T-helper 1 cell (primary cell): ENCODE measurements around the gene SRCIN1.

ENCODE experiments used
- DNase-seq, 5 donors: peaks; one replicate each; pipeline ENCODE4 v3.0.0-alpha.2; 2012 to 2020

SRCIN1 gene

DNA sequence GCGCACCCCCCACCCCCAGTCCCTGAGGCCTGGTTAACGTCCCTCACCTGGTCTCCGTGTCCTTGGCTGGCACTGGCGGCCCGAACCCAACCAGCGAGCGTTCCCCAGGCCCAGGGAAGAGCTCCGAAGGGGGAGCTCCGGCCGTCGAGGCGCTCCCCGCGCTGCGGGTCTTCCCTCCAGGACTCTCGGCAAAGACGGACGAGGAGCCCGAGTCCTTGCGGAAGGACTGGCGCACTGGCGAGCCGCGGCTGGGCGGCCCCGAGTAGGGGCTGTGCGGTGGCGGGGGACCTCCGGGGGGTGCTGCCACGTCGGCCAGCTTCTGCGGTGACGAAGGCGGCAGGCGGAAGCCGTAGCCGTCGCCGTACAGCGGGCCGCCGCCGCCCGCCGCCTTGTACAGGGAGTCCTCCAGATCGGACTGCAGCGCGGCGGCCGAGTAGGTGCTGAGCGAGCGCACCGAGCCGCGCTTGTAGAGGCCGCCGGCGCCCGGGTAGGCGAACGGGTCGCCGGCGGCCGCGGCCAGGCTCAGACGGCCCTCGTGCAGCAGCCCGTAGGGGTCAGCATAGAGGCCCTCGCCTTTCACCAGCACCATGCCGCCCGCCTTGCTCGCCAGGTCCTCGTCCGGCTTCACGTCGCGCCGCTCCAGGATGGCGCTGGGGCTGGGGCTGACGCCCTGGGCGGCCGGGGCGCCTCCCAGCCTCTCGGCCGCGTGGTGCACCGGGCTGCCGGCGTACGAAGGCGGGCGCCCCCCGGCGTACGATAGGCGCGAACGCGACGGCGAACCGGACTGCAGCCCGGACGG is 44.1 kb downstream of the SRCIN1 start:
- DNase-seq = no peak

DNA sequence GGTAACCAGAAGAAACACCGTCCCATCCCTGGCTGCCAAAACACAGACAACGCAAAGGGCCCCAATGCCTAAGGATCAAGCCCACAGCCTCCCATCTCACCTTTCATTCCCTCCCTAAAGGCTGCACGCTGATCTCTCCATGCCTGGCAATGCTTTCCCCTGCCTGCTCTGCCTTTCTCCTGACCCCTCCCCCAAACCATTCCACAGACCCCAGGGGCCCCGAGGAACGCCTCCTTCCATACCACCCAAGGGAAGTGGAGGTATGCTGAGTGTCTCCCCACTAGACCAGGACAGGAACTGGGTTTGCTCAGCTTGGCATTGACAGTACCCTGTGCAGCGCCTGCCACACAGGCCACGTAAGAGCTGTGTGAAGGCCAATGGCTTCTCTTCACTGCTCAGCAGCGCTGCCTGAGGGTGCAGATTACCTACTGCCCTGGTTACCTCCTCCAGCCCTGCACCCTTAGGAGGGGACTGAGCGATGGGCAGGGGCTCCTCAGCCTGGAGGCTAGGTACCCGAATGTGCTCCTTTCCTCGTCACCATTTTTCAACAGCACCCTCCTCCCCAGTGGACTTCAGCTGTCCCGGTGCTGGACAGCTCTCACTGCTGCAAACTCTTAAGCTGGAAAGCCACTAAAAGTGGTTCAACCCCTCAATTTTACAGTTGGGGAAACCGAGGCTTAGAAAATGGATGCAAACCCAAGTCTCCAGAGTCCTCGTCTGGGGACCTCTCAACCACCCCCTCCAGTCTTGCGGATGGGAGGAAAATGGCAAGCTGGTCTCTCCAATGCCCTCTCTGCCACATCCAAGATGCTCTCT is 45.0 kb downstream of the SRCIN1 start:
- DNase-seq = no peak

DNA sequence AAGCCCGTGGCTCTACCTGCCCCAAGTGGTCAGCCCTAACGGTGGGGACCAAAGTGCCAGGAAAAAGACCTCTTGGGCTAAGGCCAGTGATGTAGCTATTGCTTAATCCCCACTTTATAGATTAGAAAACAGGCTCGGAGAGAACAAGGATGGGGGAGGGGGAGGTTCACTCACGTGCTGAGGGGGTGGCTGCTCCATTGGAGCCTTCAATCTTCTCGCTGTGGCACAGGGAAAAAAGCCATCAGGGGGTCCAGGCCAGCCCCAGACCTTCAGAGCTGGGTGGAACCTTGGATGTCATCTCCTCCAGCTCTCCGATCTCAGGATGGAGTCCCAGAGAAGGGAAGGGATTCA is 45.9 kb downstream of the SRCIN1 start:
- no peak for DNase-seq

DNA sequence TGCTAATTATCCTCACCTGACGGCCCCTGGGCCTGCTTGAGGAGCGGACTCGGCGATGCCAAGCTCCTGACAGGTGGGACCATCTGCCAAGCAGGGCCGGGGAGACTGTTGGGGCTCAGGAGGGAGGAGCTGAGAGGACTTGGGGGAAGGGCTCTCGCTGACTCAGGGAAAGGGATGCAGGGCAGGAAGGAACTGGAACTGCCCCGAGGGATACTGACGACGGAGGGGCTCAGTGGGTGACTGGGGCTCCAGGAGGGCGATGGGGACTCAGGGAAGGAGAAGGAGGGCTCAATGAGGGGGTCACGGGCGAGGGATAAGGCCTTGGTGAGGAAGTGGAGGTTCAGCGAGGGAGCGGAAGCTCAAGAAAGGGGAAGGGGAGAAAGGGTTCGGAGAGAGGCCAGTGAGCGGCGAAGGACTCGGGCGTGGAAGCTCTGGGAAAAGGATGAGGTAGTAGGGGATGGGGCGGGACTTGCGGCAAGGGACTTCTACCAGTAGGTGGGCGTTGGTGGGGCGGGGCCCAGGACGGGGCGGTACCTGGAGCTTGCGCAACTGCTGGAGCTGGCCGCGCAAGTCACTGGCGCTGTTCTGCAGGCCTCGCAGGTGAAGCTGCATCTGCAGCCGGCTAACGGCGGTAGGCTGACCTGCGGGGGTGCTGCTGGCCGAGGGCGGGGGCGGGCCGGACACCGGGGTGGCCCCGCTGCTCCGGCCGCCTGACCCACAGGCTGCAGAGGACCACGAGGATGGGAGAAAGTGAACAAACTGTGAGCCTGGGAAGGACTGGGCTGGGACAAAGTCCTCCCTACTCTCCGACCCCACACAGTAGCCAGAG is 46.5 kb downstream of the SRCIN1 start:
- peak; percentile 79 to 89 (median 82) for DNase-seq

DNA sequence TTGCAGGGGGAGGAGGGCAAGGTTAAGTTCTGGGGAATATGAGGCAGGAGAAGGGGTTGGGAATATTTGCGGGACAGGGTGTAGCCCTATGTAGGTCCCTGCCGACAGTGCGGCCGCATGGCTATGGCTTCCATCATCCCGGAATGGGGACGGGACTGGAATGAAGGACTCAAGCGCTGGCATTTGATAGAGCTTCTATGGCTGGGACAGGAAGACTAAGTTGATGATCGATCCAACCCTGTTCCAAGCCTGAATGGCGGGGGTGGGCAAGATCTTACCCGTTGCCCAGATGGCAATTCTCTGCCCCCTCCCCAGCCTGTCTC is 47.1 kb downstream of the SRCIN1 start:
- no peak for DNase-seq

DNA sequence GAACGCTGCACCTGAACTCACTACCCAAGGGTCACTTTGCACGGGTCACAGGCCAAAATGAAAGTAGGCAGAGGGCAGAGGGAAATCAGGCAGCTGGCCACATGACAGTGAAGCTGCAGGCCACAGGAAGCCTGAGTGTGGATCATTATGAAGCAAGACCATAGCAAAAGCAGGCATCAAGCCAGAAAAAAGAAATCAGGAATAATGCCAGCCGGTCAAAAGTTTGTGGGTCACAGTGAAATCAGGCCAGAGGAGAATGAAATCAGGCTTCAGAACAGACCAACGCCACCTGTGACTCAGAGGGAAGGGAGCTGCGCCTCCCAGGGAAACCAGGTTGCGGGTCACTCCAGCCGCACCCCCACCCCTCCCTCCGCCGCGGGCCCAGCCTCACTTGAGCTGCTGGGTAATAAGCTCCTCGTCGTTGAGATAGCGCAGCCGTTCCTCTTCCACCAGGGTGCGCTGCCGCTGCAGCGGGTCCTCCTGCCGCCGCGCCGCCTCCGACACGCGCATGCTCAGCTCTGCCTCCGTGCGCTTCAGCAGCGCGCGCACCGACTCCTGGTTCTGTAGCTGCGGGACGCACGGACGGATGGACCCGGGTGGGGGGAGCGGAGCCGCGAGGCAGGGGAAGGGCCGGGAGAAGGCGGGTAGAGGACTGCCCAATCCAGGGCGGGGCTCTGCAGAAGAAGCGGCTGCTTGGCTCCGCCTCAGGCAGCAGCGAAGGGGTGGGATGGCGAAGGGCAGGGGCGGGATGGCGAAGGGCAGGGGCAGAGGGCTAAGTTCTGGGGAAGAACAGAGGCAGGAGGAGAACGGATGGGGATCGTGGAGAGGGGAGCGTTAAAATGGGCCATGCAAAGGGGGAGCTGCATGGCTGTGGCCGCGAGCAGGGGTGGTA is 47.7 kb downstream of the SRCIN1 start:
- DNase-seq = peak; percentile 79 to 91 (median 85)

DNA sequence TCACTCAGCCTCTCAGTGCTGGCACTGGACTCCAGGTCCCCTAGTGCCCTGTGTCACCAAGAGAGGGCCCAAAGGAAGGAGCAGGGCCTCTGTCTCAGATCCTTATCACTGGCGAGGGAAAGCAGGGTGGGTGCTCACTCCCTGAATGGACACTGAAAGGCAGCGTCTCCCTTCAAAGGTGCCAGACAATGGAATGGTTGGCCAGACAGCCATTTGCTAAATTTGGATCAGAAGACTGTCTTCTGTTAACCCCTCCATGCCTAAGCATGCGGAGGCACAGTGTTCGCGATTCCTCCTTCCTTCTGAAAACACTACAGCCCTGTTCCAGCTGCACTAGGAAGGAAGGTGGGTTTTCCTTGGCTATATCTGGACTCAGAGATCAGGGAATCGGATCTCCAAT is 48.4 kb downstream of the SRCIN1 start:
- no peak for DNase-seq

DNA sequence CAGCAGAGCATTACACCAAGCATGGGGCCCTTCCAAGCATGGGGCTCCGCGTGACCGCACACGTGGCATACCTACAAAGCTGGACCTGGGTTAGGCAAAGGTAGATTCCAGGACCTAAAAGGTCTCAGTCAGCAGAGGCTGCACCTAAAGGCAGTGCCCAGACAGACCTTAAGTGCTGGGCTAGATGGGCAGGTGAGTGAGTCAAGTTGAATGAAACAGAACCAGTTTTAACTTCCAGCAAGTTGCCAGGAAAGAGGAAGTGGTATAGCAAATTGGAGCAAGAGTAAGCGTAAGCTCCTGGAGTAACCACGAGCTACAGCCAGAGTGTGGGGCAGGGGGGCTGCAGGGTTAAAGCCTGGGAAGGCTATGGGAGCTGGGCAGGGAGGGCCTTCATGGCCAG is 49.5 kb downstream of the SRCIN1 start:
- DNase-seq = no peak

DNA sequence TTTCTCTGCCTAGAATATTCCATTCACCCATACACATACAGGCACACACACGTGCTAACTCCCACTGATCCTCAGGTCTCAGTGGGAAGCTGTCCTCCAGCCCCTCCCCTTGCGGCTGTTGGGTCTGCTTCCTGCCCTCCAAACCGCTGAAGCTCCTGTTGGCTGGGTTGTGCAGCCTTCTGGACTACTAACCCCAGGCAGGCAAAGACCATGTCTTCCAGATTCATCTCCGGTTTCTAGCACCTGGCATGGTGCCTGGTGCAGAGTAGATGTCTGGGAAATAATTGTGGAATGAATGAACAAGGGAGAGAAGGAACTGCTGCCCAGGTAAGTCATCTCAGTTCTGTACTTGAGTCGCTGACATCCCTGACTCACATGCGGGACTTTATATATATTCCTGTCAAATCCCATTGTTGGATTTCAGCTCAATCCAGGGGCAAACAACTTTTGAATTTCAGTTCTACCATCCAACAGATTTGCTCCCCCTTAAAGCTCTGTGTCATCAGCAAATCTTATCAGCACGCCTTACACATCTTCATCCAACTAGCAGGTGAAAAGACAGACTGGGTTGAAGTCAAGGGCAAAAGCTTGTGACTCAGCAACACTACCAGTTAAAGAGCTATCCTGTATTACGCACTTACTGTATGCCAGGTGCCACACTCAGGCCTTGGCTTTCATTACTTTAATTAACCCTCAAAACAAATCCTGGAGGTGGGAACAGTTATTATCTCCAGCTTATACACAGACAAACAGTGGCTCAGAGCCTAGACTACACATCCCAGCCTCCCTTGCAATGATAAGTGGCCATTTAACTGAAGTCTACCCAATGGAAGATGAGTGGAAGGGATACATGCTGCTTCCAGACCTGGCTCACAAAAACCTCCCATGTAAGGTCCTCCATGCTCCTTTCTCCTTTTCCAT is 51.1 kb downstream of the SRCIN1 start:
- no peak for DNase-seq

DNA sequence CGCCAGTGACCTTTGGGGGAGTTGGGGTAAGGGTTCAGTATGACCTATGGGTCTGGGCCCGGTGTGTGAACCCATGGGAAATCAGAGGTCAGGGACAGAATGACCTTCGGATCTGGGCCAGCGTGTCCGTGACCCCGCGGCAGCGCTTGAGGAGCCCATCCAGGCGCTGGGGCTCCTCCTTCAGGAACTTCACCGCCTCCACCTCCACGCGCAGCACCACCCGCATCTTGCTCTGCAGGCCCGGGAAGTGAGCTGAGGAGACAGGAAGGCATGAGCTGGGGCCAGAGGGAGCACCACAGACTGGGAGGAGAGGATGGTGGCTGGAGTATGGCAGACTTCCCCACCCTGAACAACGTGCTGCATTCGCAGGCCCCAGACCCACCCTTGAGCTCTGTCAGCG is 53.4 kb downstream of the SRCIN1 start:
- DNase-seq = no peak

DNA sequence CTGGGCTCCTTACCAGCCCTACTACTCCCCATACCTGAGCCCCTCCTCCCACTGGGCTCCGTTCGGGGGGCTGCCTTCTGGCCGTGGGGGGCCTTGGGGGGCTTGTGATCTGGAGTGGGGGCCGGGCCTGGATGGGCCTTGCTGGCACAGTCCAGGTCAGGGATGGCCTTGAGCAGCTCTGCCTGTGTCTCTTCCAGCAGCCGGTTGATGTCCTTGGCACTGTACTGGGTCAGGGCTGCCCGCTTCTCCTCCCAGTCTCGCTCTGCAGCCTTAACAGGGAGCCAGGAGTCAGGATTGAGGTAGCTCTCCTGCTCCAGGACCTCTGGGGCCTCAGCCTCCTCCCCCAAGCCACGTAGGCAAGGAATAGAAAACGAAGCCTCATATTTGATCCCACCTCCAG is 54.6 kb downstream of the SRCIN1 start:
- no peak for DNase-seq

DNA sequence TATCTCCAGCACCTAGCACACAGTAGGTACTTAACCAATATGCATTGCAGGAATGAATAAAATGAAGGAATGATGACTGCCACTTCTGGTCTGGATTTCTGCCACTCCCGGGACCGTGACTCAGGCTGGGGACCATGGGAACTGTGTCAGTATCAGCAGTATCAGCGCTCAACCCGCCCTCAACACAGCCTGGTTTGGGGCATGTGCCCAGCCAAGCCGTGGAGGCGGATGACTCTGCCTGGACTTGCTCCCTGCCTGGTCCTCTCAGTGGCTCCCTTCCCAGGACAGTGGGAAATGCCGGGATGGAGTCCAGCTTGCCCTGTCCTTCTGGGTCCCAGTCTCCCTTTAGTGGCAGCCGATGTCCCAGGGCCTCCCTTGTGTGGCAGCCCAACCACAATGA is 55.1 kb downstream of the SRCIN1 start:
- DNase-seq = no peak

DNA sequence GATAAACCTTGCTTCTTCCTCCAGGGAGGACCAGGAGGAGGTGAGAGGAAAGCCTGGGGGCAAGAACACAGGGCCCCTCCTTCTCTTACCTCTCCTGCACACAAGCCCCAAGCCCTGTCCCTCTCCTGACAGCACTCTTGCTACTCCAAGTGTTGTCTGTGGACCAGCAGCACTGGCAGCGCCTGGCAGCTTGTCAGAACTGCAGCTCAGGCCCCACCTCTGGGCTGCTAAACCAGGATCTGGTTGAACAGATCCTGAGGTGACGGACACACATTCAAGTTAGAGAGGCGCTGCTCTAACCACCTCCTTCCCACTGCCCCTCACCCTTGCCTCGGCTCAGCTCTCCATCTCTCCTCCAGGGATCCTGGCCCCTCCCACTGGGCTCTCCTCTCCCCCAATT is 56.5 kb downstream of the SRCIN1 start:
- no peak for DNase-seq

DNA sequence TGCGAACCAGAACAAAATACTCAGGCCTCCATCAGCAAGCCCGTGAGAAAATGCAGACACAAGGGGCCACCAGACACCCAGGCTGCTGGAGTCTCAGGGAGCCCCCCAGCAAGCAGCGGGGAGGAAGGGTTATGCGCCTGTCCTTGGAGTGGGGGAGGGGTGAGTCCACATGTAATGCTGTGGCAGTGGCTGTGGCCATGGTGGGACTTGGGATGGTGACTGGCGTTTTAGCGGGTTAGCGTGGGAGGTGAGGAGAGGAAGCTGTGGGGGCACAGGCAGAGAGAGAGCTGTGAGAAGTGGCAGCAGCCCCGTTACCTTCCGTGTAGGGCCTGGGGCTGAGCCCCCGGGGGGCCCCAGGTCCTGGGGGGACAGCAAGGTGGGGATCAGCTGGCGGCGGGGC is 58.3 kb downstream of the SRCIN1 start:
- DNase-seq = no peak

DNA sequence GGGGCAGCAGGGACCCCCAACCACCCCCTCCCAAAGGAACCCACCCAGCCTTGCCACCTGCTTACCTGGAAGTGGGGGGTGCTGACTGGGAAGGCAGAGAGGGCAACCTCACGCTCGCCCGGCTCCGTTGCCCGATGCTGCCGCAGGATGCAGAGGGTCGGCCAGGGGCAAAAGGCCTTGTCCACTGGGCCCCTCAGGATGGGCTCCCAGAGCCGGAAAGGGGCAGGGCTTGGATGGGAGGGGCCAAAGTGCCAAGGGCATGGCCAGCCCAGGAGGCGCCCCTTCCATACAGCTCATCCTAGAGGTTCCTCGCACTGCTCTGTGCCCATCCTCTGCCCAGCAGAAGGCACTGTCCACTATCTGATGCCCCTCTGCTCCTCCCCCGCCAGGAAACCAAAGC is 59.4 kb downstream of the SRCIN1 start:
- no peak for DNase-seq

DNA sequence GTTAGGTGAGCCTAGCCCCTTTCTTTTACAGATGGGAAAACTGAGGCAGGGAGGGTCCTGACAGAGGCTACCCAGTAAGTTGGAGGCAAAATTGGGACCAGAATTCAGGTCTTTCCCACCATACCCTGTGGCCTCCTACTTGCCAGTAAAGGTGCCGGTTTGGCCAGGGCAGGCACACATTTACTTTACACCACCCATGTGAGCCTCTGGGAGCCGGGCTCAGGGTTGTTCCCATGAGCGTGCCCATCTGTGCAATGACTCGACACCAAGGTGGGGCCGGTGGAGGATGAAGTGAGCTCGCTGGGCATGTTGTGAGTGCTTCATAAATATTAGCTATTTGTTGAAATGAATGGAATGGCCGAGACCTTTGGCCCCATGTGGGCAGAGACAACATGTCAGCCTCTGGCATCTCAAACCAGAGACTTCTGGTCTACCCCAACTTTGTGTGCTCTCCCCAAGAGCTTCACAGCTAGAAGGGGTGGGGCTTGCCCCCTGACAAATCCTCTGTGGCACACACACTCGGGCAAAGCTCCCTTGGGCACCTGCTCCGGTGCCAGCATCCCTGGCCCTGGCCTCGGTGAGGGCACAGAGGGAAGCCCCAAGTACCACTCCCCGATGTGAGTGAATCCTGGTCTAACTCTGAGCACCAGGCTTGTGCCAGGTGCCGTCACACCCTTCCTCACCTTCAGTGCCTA is 60.1 kb downstream of the SRCIN1 start:
- DNase-seq = no peak

DNA sequence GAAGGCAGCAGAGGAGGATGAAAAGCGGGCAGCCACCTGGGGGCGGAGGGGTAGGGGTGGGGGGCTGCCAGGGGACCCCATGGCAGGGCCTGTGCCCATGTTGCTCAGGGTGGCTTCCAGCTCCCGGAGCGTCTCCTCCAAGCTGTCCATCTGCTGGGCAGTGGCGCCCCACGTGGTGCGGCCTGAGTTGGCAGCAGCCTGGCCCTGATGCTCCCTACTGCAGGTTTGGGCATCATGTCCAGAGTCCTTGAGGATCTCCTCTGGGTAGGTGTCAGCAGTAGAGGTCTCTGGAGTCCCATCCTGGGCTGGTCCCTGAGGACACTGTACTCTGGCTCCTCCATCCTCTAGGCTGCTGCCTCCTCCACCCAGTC is 60.9 kb downstream of the SRCIN1 start:
- no peak for DNase-seq

DNA sequence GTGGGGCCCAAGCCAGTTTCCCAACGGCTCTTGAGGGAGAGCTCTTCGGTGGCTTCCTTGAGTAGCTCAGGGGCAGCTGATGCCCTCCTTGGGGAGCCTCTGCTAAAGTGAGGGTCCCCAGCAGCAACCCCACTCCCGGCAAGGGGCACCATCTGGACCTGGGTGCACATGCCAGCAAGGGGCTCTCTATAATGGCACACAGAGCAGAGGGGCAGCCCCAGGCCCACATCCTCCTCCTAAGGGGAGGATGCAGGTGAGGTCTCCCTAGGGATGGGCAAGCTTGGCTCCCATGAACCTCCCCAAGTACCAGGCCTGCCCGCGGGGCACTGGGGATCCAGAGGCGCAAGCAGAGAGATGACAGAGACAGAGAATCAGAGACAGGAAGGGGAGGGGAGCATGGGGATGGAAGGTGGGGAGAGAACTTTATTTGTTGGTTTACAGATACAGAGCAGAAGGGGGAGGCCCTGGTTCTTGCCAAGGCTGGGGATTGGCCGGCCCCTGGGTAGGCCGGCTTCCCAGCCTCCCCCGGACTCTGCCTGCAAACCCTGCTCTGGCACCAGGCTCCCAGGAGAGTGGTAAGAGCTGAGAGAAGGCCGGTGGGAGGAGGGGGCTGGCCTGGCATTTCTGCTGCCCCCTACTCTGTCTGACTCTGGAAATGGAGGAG is 61.4 kb downstream of the SRCIN1 start:
- no peak for DNase-seq

DNA sequence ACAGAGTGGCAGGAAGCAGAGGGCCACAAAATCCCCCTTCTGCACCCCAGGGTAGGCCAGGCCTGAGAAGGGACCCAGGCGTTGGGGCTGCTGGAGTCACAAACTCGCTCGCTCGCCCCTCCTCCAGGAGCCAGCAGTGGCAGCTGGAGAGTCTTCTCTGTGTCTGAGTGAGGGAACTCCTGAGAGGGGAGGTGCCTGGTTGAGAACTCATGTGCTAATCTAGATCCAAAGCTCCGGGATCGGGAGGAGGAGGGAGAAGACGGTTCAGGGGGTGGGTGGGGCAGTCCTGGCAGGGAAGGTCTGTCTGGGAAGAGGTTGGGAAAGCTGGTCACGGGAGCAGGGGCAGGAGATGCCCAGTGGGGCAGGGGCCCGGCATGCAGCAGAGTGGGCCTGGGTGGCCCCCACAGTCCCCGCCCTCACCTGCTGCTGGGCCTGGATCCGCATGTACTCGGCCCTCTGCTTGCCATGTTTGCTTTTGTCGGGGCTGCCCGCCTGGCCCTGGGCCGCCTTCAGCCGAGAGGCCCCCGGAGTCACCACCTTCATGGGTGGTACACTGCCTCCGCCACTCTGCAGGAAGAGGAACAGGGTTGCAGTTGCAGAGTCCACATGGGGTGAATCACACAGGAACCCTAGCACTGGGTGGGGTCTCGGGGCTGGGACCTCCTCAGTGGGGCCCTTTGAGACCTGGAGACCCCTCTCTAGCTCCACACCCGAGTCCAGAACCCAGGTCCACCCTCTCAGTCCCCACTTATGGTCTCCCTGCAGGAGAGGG is 62.2 kb downstream of the SRCIN1 start:
- no peak for DNase-seq

DNA sequence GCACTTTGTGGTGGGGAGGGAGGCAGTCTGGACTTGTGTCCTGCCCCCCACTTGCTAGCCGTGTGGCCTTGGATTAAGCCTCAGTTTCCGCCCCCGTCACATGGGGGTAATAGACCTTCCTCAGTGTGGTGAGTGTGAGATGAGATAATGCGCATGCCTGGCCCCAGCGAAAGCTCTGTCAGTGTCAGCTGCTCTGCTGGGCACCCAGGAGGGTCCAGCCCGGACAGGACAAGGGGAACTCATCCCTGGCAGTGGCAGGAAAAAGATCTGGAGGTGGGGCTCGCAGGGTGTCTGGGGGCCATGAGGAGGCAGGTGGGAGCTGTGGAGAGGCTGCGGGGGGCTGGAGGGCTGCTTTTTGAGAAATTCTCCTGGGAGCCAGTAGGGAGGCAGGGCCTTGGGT is 63.5 kb downstream of the SRCIN1 start:
- DNase-seq = no peak
